Activated CD4-positive, alpha-beta T cell treated with anti-CD3 and anti-CD28 coated beads, Interleukin-2, amount 50 U/mL, for 1 hour (primary cell): ENCODE results near the gene KRTAP3-1.

ENCODE experiments used
- DNase-seq: peaks from one replicate; pipeline ENCODE4 v3.0.0-alpha.2; 2020

Gene KRTAP3-1

GRCh38 chr17:40974366-40974765 is 34.6 kb downstream of the KRTAP3-1 start:
- no peak for DNase-seq

- no peak for DNase-seq
Observed at GRCh38 chr17:40967582-40967981, 41.3 kb downstream of the KRTAP3-1 start.

- no peak for DNase-seq
Observed at GRCh38 chr17:40966848-40967247, 42.1 kb downstream of the KRTAP3-1 start, which contains the start of gene KRT39. TSS of gene KRT39 (minus strand) at chr17:40966948. CDS start at chr17:40966856, 92 bp downstream.

- DNase-seq, result no peak
Observed at GRCh38 chr17:40963838-40964237, 45.1 kb downstream of the KRTAP3-1 start.

- no peak for DNase-seq
Observed at GRCh38 chr17:40962059-40962561, 46.8 kb downstream of the KRTAP3-1 start.

GRCh38 chr17:40961591-40961990 is 47.3 kb downstream of the KRTAP3-1 start:
- DNase-seq, result no peak

- DNase-seq, result no peak
Observed at GRCh38 chr17:40960144-40960543, 48.8 kb downstream of the KRTAP3-1 start.
